IMR-90 (cell line): ENCODE results near the gene FOXD4L6. TPM values are rescaled to one million over a fixed set of nuclear protein-coding genes. Genes with fewer than 3 reads are reported as not detected.
"Not testable (repeated sequence)": the region's sequence is repeated elsewhere in the genome, so short reads cannot be mapped to it uniquely, and the experiment has no call there.

Experiments
- ATAC-seq: fragments of 200-7000 bp; cut with Tn5 transposase; 2 replicates; pipeline ENCODE4 v1.9.1; 2020; ENCODE audit warnings: low read depth, mild to moderate bottlenecking, moderate library complexity
- BruUV-seq: library from RNA; stranded (reverse); fragments of 400-500 nt; replicated peaks from 2 replicates; lab custom pipeline; 2021; lab: Mats Ljungman, UMichigan
- CTCF ChIA-PET: fragments of 300-600 bp; formaldehyde crosslinking; extraction: SDS; loops from one replicate; lab custom pipeline; 2021; ENCODE audit warnings: antibody characterized with exemption; lab: Yijun Ruan, JAX
- POLR2A ChIA-PET: fragments of 300-600 bp; sonication (Branson Sonifier 250); formaldehyde crosslinking; loops from one replicate; lab custom pipeline; 2022; ENCODE audit warnings: antibody characterized with exemption; ENCODE audit not compliant: unreplicated experiment; lab: Charles Lee
- DNase-seq: peaks from one replicate; pipeline ENCODE4 v3.0.0; 2013
- H2AFZ ChIP-seq: replicated peaks from 2 replicates; pipeline ENCODE3; 2013; ENCODE audit warnings: low read length, mild to moderate bottlenecking; ENCODE audit not compliant: poor library complexity
- H2AK5ac ChIP-seq: 2 replicates; pipeline ENCODE4 v1.6.1; 2013; ENCODE audit warnings: low read depth, low read length, inconsistent platforms
- H2AK9ac ChIP-seq: replicated peaks from 2 replicates; pipeline ENCODE3; 2013; ENCODE audit warnings: mild to moderate bottlenecking, low read depth, low read length, moderate library complexity; ENCODE audit not compliant: poor library complexity
- H2BK120ac ChIP-seq: 2 replicates; pipeline ENCODE4 v1.6.1; 2013; ENCODE audit warnings: low read depth, low read length, inconsistent platforms
- H2BK15ac ChIP-seq: 3 replicates; pipeline ENCODE4 v1.6.1; 2013; ENCODE audit warnings: low read depth, low read length, inconsistent platforms
- H2BK20ac ChIP-seq: 2 replicates; pipeline ENCODE4 v1.6.1; 2013; ENCODE audit warnings: low read depth, mild to moderate bottlenecking, inconsistent platforms, low read length, moderate library complexity
- H2BK5ac ChIP-seq: 2 replicates; pipeline ENCODE4 v1.6.1; 2013; ENCODE audit warnings: mild to moderate bottlenecking, low read depth, low read length, inconsistent platforms; ENCODE audit not compliant: poor library complexity, severe bottlenecking
- H3K14ac ChIP-seq: replicated peaks from 2 replicates; pipeline ENCODE4 v1.6.1; 2013; ENCODE audit warnings: low read depth, low read length, inconsistent platforms
- H3K18ac ChIP-seq: 2 replicates; pipeline ENCODE4 v1.6.1; 2013; ENCODE audit warnings: low read depth, low read length, control low read depth
- H3K23ac ChIP-seq: 2 replicates; pipeline ENCODE4 v1.6.1; 2013; ENCODE audit warnings: low read depth, low read length, inconsistent platforms
- H3K27ac ChIP-seq: 2 replicates; pipeline ENCODE4 v1.5.1; 2013; ENCODE audit warnings: mild to moderate bottlenecking, control low read depth, low read length; ENCODE audit not compliant: insufficient read depth
- H3K27me3 ChIP-seq: 2 replicates; pipeline ENCODE4 v1.6.1; 2013; ENCODE audit warnings: low read length; ENCODE audit not compliant: control insufficient read depth, insufficient read depth
- H3K36me3 ChIP-seq: 2 replicates; pipeline ENCODE4 v1.6.1; 2013; ENCODE audit warnings: low read length, mixed read lengths; ENCODE audit not compliant: control insufficient read depth, insufficient read depth
- H3K4ac ChIP-seq: 2 replicates; pipeline ENCODE4 v1.6.1; 2013; ENCODE audit warnings: low read depth, low read length, inconsistent platforms
- H3K4me1 ChIP-seq: 2 replicates; pipeline ENCODE4 v1.6.1; 2013; ENCODE audit warnings: low read length, mixed read lengths; ENCODE audit not compliant: control insufficient read depth, insufficient read depth
- H3K4me2 ChIP-seq: 2 replicates; pipeline ENCODE4 v1.6.1; 2013; ENCODE audit warnings: low read depth, mild to moderate bottlenecking, control low read depth, low read length, moderate library complexity
- H3K4me3 ChIP-seq: 2 replicates; pipeline ENCODE4 v1.5.1; 2013; ENCODE audit warnings: low read depth, mild to moderate bottlenecking, control low read depth, low read length, moderate library complexity; ENCODE audit not compliant: insufficient read depth
- H3K56ac ChIP-seq: 2 replicates; pipeline ENCODE4 v1.6.1; 2013; ENCODE audit warnings: low read length, inconsistent platforms; ENCODE audit not compliant: insufficient read depth; ENCODE audit errors: extremely low read depth
- H3K79me1 ChIP-seq, 2 experiments: 2 replicates each; pipeline ENCODE4 v1.6.1; 2013; ENCODE audit warnings: low read length in 2 of 2, inconsistent platforms in 1 of 2, low read depth in 1 of 2
- H3K9ac ChIP-seq: 2 replicates; pipeline ENCODE4 v1.6.1; 2013; ENCODE audit warnings: low read depth, low read length, control low read depth
- H3K9me1 ChIP-seq: 2 replicates; pipeline ENCODE4 v1.6.1; 2013; ENCODE audit warnings: low read length, inconsistent platforms; ENCODE audit not compliant: insufficient read depth
- H3K9me3 ChIP-seq: 2 replicates; pipeline ENCODE4 v1.6.1; 2013; ENCODE audit warnings: low read length; ENCODE audit not compliant: control insufficient read depth, insufficient read depth
- H4K20me1 ChIP-seq: 2 replicates; pipeline ENCODE4 v1.6.1; 2013; ENCODE audit warnings: low read length, inconsistent platforms; ENCODE audit not compliant: insufficient read depth
- H4K5ac ChIP-seq: 2 replicates; pipeline ENCODE4 v1.6.1; 2013; ENCODE audit warnings: mild to moderate bottlenecking, low read depth, low read length, control low read depth
- H4K8ac ChIP-seq, 2 experiments: 2 replicates each; pipeline ENCODE4 v1.6.1; 2013; ENCODE audit warnings: low read depth in 2 of 2, low read length in 2 of 2, control low read depth in 1 of 2, inconsistent platforms in 1 of 2
- H4K91ac ChIP-seq: 2 replicates; pipeline ENCODE4 v1.6.1; 2013; ENCODE audit warnings: low read depth, low read length, inconsistent platforms; ENCODE audit not compliant: insufficient read depth
- CTCF ChIP-seq: conservative IDR thresholded peaks from 2 replicates; pipeline ENCODE4 v1.5.1; 2012; ENCODE audit warnings: mild to moderate bottlenecking, low read depth, low read length, improper control_type of control experiment
- WGBS, 2 experiments: methylation state at CpG; one replicate each; pipeline versions ENCODE4 v1.1.5 to v1.1.7; 2013; ENCODE audit warnings: missing lambda C conversion rate in 2 of 2; ENCODE audit not compliant: insufficient read length in 1 of 2; ENCODE audit errors: extremely low coverage in 2 of 2; 5-methylcytosine and 5-hydroxymethylcytosine counted together
- dilution Hi-C: fragments of 300-500 bp; cut with HindIII; formaldehyde crosslinking; loops from one replicate; pipeline ENCODE4 v1.14.3; 2018; ENCODE audit warnings: low sequenced_read_pairs; ENCODE audit not compliant: unreplicated experiment
- in situ Hi-C: fragments of 300-500 bp; cut with MboI; formaldehyde crosslinking; loops from 3 replicates; pipeline ENCODE4 v1.14.3; 2019; ENCODE audit warnings: low sequenced_read_pairs, inconsistent platforms, mixed read lengths
- intact Hi-C: fragments of 100-400 bp; cut with micrococcal nuclease; formaldehyde crosslinking; loops from 2 replicates; pipeline ENCODE4 v1.10.0; 2022
- polyA plus RNA-seq, 3 experiments: library from polyadenylated mRNA; depleted of rRNA; stranded (reverse); fragments of >200 nt; gene quantifications; 2 replicates each; pipeline ENCODE4 v1.2.3, GENCODE V29; 2012; ENCODE audit warnings: low replicate concordance in 1 of 3
- total RNA-seq: library from RNA; depleted of rRNA; stranded (reverse); fragments of >200 nt; gene quantifications from 2 replicates; pipeline ENCODE4 v1.2.3, GENCODE V29; 2012

The FOXD4L6 gene
- total and polyA plus RNA-seq, 2 of the 4 experiments (the other 2 are of a cell fraction) = not detected

DNA sequence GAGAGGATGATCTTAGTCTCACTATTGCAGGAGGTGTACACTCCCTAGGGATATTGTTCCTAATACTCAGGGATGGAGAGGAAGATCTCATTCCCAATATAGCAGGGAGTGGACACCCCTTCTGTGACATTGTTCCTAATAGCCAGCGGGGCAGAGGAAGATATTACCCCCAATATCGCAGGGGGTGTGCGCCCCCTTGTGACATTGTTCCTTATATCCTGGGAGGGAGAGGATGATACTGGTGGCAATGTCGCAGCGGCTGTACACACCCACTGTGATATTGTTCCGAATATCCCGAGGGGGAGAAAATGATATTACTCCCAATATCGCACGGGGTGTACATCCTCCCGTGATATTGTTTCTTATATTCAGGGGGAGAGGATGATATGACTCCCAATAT lies 17.6 kb downstream of the FOXD4L6 start:
- DNase-seq, BruUV-seq, H2AK5ac ChIP-seq, H2BK15ac ChIP-seq, ATAC-seq, H3K79me1 ChIP-seq, H3K27ac ChIP-seq, dilution Hi-C loops, in situ Hi-C loops, H3K56ac ChIP-seq, H3K4me2 ChIP-seq, CTCF ChIA-PET, H4K8ac ChIP-seq, H3K27me3 ChIP-seq, H3K23ac ChIP-seq, H3K36me3 ChIP-seq, H4K5ac ChIP-seq, H3K4ac ChIP-seq, H2AK9ac ChIP-seq, H3K18ac ChIP-seq, H3K9me1 ChIP-seq, H2BK20ac ChIP-seq, H4K20me1 ChIP-seq, H2BK5ac ChIP-seq, H3K9ac ChIP-seq, intact Hi-C loops, H3K4me1 ChIP-seq, H3K14ac ChIP-seq, H3K9me3 ChIP-seq, H2BK120ac ChIP-seq, H4K91ac ChIP-seq, H3K4me3 ChIP-seq, POLR2A ChIA-PET, H2AFZ ChIP-seq: not testable (repeated sequence)
- no CpG with 5 or more reads among the region's 10 CpGs for WGBS, 2 experiments
- TF ChIP-seq CTCF = 0 out of 2 replicates have a peak, but pooled peaks have one; percentile 4

DNA sequence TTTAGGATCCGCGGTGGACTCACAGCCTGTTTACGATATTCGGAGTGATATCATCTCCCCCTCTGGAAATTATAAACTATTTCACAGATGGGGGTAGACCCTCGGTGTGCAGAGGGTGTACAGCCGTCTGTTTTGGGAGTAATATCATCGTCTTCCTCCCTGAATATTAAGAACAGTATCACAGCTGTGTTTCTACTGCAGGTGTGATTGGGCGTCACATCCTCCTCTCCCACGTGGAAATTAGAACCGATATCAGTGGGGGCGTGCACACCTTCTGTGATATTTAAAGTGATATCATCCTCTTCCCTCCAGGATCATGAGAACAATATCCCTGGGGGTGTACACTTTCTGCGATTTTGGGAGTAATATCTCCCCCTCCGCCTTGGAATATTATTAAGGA lies 19.2 kb downstream of the FOXD4L6 start:
- H2BK15ac ChIP-seq, H4K5ac ChIP-seq, BruUV-seq, H3K27ac ChIP-seq, H3K9me3 ChIP-seq, H2BK20ac ChIP-seq, CTCF ChIA-PET, H3K4me2 ChIP-seq, H4K91ac ChIP-seq, H3K36me3 ChIP-seq, intact Hi-C loops, H3K14ac ChIP-seq, POLR2A ChIA-PET, H4K8ac ChIP-seq, H2BK5ac ChIP-seq, H3K4me1 ChIP-seq, H3K4me3 ChIP-seq, DNase-seq, H2AFZ ChIP-seq, H4K20me1 ChIP-seq, H3K79me1 ChIP-seq, ATAC-seq, H2AK5ac ChIP-seq, in situ Hi-C loops, dilution Hi-C loops, H3K9ac ChIP-seq, H3K27me3 ChIP-seq, H3K23ac ChIP-seq, H3K9me1 ChIP-seq, H3K4ac ChIP-seq, H2BK120ac ChIP-seq, H3K18ac ChIP-seq, H2AK9ac ChIP-seq, H3K56ac ChIP-seq: not testable (repeated sequence)
- WGBS, 2 experiments = no CpG with 5 or more reads among the region's 13 CpGs
